GM13976 (cell line): Measurements from ENCODE around the gene ARID4B.
"Not testable (repeated sequence)": the region's sequence is repeated elsewhere in the genome, so short reads cannot be mapped to it uniquely, and the experiment has no call there.

Experiments
- DNase-seq: peaks from one replicate; pipeline ENCODE4 v3.0.0; 2012; ENCODE audit warnings: low spot score
- in situ Hi-C: fragments of 300-500 bp; cut with MboI; formaldehyde crosslinking; loops from one replicate; pipeline ENCODE4 v1.12.0; 2022; ENCODE audit warnings: low sequenced_read_pairs, mixed read lengths, inconsistent platforms; ENCODE audit not compliant: unreplicated experiment
- TF ChIP-seq, protein P1 (sequence below): IDR thresholded peaks from 2 replicates; pipeline ENCODE4 v1.5.1; 2012; ENCODE audit warnings: borderline replicate concordance, mild to moderate bottlenecking; ENCODE audit not compliant: insufficient read depth; ENCODE audit errors: extremely low read depth, missing control alignments, control extremely low read depth

ARID4B gene

GRCh38 chr1:235272851-235273250 lies 55.1 kb downstream of the ARID4B start:
- TF ChIP-seq, protein P1, sequence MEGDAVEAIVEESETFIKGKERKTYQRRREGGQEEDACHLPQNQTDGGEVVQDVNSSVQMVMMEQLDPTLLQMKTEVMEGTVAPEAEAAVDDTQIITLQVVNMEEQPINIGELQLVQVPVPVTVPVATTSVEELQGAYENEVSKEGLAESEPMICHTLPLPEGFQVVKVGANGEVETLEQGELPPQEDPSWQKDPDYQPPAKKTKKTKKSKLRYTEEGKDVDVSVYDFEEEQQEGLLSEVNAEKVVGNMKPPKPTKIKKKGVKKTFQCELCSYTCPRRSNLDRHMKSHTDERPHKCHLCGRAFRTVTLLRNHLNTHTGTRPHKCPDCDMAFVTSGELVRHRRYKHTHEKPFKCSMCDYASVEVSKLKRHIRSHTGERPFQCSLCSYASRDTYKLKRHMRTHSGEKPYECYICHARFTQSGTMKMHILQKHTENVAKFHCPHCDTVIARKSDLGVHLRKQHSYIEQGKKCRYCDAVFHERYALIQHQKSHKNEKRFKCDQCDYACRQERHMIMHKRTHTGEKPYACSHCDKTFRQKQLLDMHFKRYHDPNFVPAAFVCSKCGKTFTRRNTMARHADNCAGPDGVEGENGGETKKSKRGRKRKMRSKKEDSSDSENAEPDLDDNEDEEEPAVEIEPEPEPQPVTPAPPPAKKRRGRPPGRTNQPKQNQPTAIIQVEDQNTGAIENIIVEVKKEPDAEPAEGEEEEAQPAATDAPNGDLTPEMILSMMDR = no peak
- in situ Hi-C loops = no loop called here

DNA sequence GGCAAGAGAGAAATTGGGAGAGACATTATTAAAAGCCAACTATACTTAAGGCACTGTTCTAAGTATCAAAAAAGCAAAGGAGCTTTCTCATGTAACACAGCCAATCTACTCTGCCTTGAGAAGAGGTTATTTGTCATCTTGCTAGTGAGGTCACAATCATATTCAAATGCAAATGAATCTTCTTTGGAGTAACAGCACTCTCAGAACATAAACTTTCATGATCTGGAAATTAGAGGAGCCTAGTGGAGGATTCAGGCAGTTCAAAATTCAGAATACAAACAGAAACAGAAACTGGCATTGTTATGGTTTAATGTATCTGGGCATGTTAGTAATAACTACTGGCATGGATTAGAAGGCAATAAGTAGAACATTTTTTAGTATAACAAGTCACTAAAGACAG lies 57.4 kb downstream of the ARID4B start:
- no peak for DNase-seq
- in situ Hi-C loops = no loop called here
- TF ChIP-seq, protein P1 = no peak

More at GRCh38 chr1:235272851-235273250, 55.1 kb downstream of the ARID4B start:
- DNase-seq = no peak

DNA sequence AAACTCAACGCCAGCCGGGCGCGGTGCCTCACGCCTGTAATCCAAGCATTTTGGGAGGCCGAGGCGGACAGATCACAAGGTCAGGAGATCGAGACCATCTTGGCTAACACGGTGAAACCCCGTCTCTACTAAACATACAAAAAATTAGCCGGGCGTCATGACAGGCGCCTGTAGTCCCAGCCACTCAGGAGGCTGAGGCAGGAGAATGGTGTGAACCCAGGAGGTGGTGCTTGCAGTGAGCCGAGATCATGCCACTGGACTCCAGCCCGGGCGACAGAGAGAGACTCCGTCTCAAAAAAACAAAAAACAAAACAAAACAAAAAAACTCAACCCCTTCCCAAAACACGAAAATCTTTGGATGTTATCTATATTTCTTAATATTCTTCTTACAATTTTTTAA lies 58.0 kb downstream of the ARID4B start:
- DNase-seq, in situ Hi-C loops: not testable (repeated sequence)

DNA sequence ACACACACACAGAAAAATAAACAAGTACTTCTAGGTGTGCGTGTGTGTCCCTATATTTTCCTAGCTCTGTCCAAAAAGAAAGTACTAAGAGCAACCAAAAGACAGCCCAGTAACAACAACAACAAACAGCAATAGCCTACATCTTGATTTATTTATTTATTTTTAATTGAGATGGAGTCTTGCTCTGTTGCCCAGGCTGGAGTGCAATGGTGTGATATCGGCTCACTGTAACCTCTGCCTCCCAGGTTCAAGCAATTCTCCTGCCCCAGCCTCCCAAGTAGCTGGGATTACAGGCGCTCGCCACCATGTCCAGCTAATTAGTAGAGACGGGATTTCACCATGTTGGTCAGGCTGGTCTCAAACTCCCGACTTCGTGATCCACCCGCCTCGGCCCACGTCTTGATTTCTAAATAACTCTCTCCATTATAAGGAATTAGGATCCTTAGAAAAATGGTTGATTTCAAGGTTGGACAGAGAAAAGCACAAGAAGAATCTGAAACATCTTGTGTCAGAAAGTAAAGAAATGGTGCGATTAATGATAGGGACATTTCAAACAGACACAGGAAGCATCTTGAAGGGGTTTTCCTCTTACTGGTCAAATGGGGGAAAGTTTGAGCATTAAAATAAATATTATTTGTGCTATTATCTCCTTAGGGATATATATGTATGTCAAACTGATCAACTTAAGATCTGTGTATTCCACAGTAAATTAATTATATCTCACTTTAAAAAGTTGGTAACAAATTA lies 59.4 kb downstream of the ARID4B start:
- TF ChIP-seq, protein P1 = no peak
- in situ Hi-C loops = no loop called here
- DNase-seq = no peak

- no peak for DNase-seq
- in situ Hi-C loops = no loop called here
- TF ChIP-seq, protein P1 = no peak
Observed at GRCh38 chr1:235266967-235267366, 61.0 kb downstream of the ARID4B start.

GRCh38 chr1:235266325-235266724 lies 61.7 kb downstream of the ARID4B start:
- no peak for DNase-seq
- TF ChIP-seq, protein P1 = no peak
- in situ Hi-C loops = no loop called here

- DNase-seq = no peak
- in situ Hi-C loops = no loop called here
- TF ChIP-seq, protein P1 = no peak
Observed at GRCh38 chr1:235265900-235266299, 62.1 kb downstream of the ARID4B start.
